Mesenchymal stem cell (in vitro differentiated cells and primary cell): Measurements from ENCODE around the gene GARIN5A.

Source experiments
- DNase-seq: peaks from one replicate; pipeline ENCODE4 v3.0.0-alpha.2; 2013
- H2AFZ ChIP-seq: one replicate; pipeline ENCODE4 v1.6.1; 2013; ENCODE audit warnings: low read depth, mild to moderate bottlenecking, control low read depth, inconsistent platforms, low read length, moderate library complexity
- H2AK5ac ChIP-seq: 2 replicates; pipeline ENCODE4 v1.6.1; 2013; ENCODE audit warnings: low read length, moderate library complexity, mild to moderate bottlenecking, inconsistent platforms; ENCODE audit not compliant: severe bottlenecking
- H2BK120ac ChIP-seq: one replicate; pipeline ENCODE4 v1.6.1; 2013; ENCODE audit warnings: low read depth, mild to moderate bottlenecking, inconsistent platforms, low read length, moderate library complexity
- H2BK12ac ChIP-seq, 2 experiments: one replicate each; pipeline ENCODE4 v1.6.1; 2013; ENCODE audit warnings: inconsistent platforms in 2 of 2, low read length in 2 of 2, mild to moderate bottlenecking in 2 of 2, moderate library complexity in 2 of 2, control low read depth in 1 of 2
- H2BK15ac ChIP-seq: one replicate; pipeline ENCODE4 v1.6.1; 2013; ENCODE audit warnings: mild to moderate bottlenecking, low read depth, inconsistent platforms; ENCODE audit not compliant: poor library complexity, severe bottlenecking
- H2BK5ac ChIP-seq: 2 replicates; pipeline ENCODE4 v1.6.1; 2013; ENCODE audit warnings: low read depth, mild to moderate bottlenecking, low read length, control low read depth, inconsistent platforms; ENCODE audit not compliant: poor library complexity, severe bottlenecking
- H3K14ac ChIP-seq, 2 experiments: one replicate each; pipeline ENCODE4 v1.6.1; 2013; ENCODE audit warnings: inconsistent platforms in 2 of 2, low read length in 2 of 2, control low read depth in 1 of 2, mild to moderate bottlenecking in 1 of 2, moderate library complexity in 1 of 2
- H3K18ac ChIP-seq, 2 experiments: one replicate each; pipeline ENCODE4 v1.6.1; 2013; ENCODE audit warnings: inconsistent platforms in 2 of 2, low read length in 2 of 2, control low read depth in 1 of 2, low read depth in 1 of 2, mild to moderate bottlenecking in 1 of 2
- H3K23ac ChIP-seq, 2 experiments: one replicate each; pipeline ENCODE4 v1.6.1; 2013; ENCODE audit warnings: inconsistent platforms in 2 of 2, low read length in 2 of 2, mild to moderate bottlenecking in 2 of 2, moderate library complexity in 2 of 2, control low read depth in 1 of 2
- H3K27ac ChIP-seq: 2 replicates; pipeline ENCODE4 v1.5.1; 2013; ENCODE audit warnings: mild to moderate bottlenecking, moderate library complexity, low read length, control low read depth, inconsistent platforms; ENCODE audit not compliant: poor library complexity, severe bottlenecking
- H3K27me3 ChIP-seq, 2 experiments: 2 replicates each; pipeline versions ENCODE4 v1.6.1 to v1.7.0; 2013; ENCODE audit warnings: low read length in 2 of 2, mild to moderate bottlenecking in 2 of 2, moderate library complexity in 2 of 2, control low read depth in 1 of 2, inconsistent platforms in 1 of 2; ENCODE audit not compliant: control insufficient read depth in 1 of 2, insufficient read depth in 1 of 2
- H3K36me3 ChIP-seq, 2 experiments: 2 replicates each; pipeline versions ENCODE4 v1.6.1 to v1.7.0; 2013; ENCODE audit warnings: low read length in 2 of 2, control low read depth in 1 of 2, inconsistent platforms in 1 of 2, low read depth in 1 of 2, mild to moderate bottlenecking in 1 of 2; ENCODE audit not compliant: insufficient read depth in 2 of 2, control insufficient read depth in 1 of 2
- H3K4ac ChIP-seq, 2 experiments: one replicate each; pipeline ENCODE4 v1.6.1; 2013; ENCODE audit warnings: inconsistent platforms in 2 of 2, low read length in 2 of 2, mild to moderate bottlenecking in 2 of 2, moderate library complexity in 2 of 2, control low read depth in 1 of 2, low read depth in 1 of 2
- H3K4me1 ChIP-seq: 2 replicates; pipeline ENCODE4 v1.6.1; 2013; ENCODE audit warnings: low read depth, low read length, control low read depth; ENCODE audit not compliant: control insufficient read depth, insufficient read depth
- H3K4me2 ChIP-seq: 2 replicates; pipeline ENCODE4 v1.6.1; 2013; ENCODE audit warnings: low read length, mild to moderate bottlenecking, inconsistent platforms; ENCODE audit not compliant: poor library complexity, severe bottlenecking
- H3K4me3 ChIP-seq, 2 experiments: 2 replicates each; pipeline versions ENCODE4 v1.5.1 to v1.7.0; 2013; ENCODE audit warnings: low read length in 2 of 2, mild to moderate bottlenecking in 2 of 2, control low read depth in 1 of 2, low read depth in 1 of 2; ENCODE audit not compliant: insufficient read depth in 1 of 2
- H3K79me1 ChIP-seq: replicated peaks from 2 replicates; pipeline ENCODE4 v1.6.1; 2013; ENCODE audit warnings: mild to moderate bottlenecking, control low read depth, low read length, inconsistent platforms; ENCODE audit not compliant: poor library complexity, severe bottlenecking
- H3K9ac ChIP-seq: 2 replicates; pipeline ENCODE4 v1.7.0; 2013; ENCODE audit warnings: mild to moderate bottlenecking, low read length, moderate library complexity
- H3K9me3 ChIP-seq: 2 replicates; pipeline ENCODE4 v1.7.0; 2013; ENCODE audit warnings: mild to moderate bottlenecking, low read length; ENCODE audit not compliant: control insufficient read depth
- H4K8ac ChIP-seq: one replicate; pipeline ENCODE4 v1.6.1; 2013; ENCODE audit warnings: inconsistent platforms, mild to moderate bottlenecking, low read length, moderate library complexity
- H4K91ac ChIP-seq: one replicate; pipeline ENCODE4 v1.6.1; 2013; ENCODE audit warnings: mild to moderate bottlenecking, low read length, inconsistent platforms
- WGBS: methylation state at CpG from one replicate; pipeline ENCODE4 v1.1.7; 2013; ENCODE audit warnings: mixed read lengths; 5-methylcytosine and 5-hydroxymethylcytosine counted together

GARIN5A gene

GRCh38 chr19:50488389-50489194, 11.9 kb upstream of the GARIN5A start:
- no peak overlapping the region for H4K91ac ChIP-seq
- no peak overlapping the region for H2BK120ac ChIP-seq
- H2BK15ac ChIP-seq = no peak overlapping the region
- no peak for DNase-seq
- peaks cover 2% of the 10 kb centered on the region for H3K4me1 ChIP-seq
- H3K23ac ChIP-seq = no peak overlapping the region
- no peak overlapping the region for H3K14ac ChIP-seq
- H2BK12ac ChIP-seq = no peak overlapping the region
- H2AFZ ChIP-seq = no peak overlapping the region
- WGBS = 78% methylated on average over 13 of the region's 13 CpGs
- no peak overlapping the region for H3K4me3 ChIP-seq
- H3K4me2 ChIP-seq = no peak overlapping the region
- H3K79me1 ChIP-seq = peaks cover 4% of the 10 kb centered on the region
- no peak overlapping the region for H3K4ac ChIP-seq
- peaks cover 17 to 57% of the 10 kb centered on the region in 2 experiments for H3K27me3 ChIP-seq
- H3K27ac ChIP-seq = no peak overlapping the region
- H3K9me3 ChIP-seq = peaks cover 7% of the 10 kb centered on the region
- H2BK5ac ChIP-seq = no peak overlapping the region
- H2AK5ac ChIP-seq = no peak overlapping the region
- H3K36me3 ChIP-seq = peaks cover 0 to 28% of the 10 kb centered on the region in 2 experiments
- H3K9ac ChIP-seq = no peak overlapping the region
- H3K18ac ChIP-seq = no peak overlapping the region
- H4K8ac ChIP-seq = no peak overlapping the region

GRCh38 chr19:50486823-50487515, 10.3 kb upstream of the GARIN5A start:
- no peak overlapping the region for H3K14ac ChIP-seq
- no peak overlapping the region for H3K4me2 ChIP-seq
- H3K27me3 ChIP-seq = peaks cover 14 to 41% of the 10 kb centered on the region in 2 experiments
- H3K36me3 ChIP-seq = peaks cover 5 to 44% of the 10 kb centered on the region in 2 experiments
- H2BK120ac ChIP-seq = no peak overlapping the region
- peaks cover 6% of the 10 kb centered on the region for H3K79me1 ChIP-seq
- H4K8ac ChIP-seq = no peak overlapping the region
- H2BK5ac ChIP-seq = no peak overlapping the region
- H3K4me3 ChIP-seq = no peak overlapping the region
- 77% methylated on average over 18 of the region's 18 CpGs for WGBS
- peak; percentile 23 for DNase-seq
- no peak overlapping the region for H3K9ac ChIP-seq
- H2BK15ac ChIP-seq = no peak overlapping the region
- H3K23ac ChIP-seq = no peak overlapping the region
- H3K27ac ChIP-seq = no peak overlapping the region
- H3K18ac ChIP-seq = no peak overlapping the region
- H3K4ac ChIP-seq = no peak overlapping the region
- no peak overlapping the region for H2AFZ ChIP-seq
- peak overlapping the region; percentile 10 for H4K91ac ChIP-seq
- no peak overlapping the region for H2BK12ac ChIP-seq
- H2AK5ac ChIP-seq = no peak overlapping the region
- peaks cover 2% of the 10 kb centered on the region for H3K4me1 ChIP-seq
- peaks cover 7% of the 10 kb centered on the region for H3K9me3 ChIP-seq

DNA sequence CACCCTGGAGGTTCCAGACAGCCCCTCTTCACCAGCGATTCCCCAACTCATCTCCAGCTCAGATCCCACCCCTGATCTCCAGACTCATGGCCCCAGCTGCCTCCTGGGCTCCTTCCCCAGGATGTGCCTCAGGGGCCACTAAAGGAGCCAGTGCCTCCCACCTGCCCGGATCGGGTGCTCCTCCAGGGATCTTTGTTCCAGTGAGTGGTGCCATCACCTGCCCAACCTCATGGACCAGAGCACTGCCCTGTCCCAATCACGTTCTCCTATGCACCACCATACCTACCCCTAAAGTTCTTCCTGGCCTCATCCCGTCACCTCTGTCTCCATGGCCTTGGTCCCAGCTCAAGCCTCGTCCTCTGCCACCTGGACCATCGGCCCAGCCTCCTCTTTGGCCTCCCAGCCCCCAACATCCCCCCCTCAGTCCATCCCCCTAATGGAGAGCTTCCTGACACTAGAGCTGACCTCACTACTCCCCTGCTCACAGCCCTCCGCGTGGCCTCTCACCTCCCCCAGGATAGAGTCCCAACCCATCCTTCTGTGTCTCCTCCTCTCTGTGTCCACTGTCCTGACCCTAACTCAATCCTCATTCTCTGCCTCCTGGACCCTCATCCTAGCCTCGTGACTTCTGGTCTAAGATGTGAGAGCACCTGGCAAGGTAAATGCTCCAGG, 8.8 kb upstream of the GARIN5A start:
- no peak overlapping the region for H4K91ac ChIP-seq
- H3K9ac ChIP-seq = no peak overlapping the region
- H4K8ac ChIP-seq = no peak overlapping the region
- H2BK120ac ChIP-seq = no peak overlapping the region
- H3K9me3 ChIP-seq = peaks cover 5% of the 10 kb centered on the region
- no peak overlapping the region for H3K4ac ChIP-seq
- no peak overlapping the region for H2BK12ac ChIP-seq
- peaks cover 22% of the 10 kb centered on the region for H3K79me1 ChIP-seq
- H3K4me2 ChIP-seq = no peak overlapping the region
- H2AFZ ChIP-seq = no peak overlapping the region
- peaks cover 4% of the 10 kb centered on the region for H3K4me1 ChIP-seq
- no peak overlapping the region for H3K23ac ChIP-seq
- no peak overlapping the region for H3K14ac ChIP-seq
- H3K27me3 ChIP-seq = peaks cover 5 to 26% of the 10 kb centered on the region in 2 experiments
- H3K18ac ChIP-seq = no peak overlapping the region
- H3K27ac ChIP-seq = no peak overlapping the region
- no peak for DNase-seq
- H2BK15ac ChIP-seq = no peak overlapping the region
- H2BK5ac ChIP-seq = no peak overlapping the region
- H3K4me3 ChIP-seq = no peak overlapping the region
- no peak overlapping the region for H2AK5ac ChIP-seq
- H3K36me3 ChIP-seq = peaks cover 13 to 54% of the 10 kb centered on the region in 2 experiments
- 92% methylated on average over 10 of the region's 10 CpGs for WGBS

DNA sequence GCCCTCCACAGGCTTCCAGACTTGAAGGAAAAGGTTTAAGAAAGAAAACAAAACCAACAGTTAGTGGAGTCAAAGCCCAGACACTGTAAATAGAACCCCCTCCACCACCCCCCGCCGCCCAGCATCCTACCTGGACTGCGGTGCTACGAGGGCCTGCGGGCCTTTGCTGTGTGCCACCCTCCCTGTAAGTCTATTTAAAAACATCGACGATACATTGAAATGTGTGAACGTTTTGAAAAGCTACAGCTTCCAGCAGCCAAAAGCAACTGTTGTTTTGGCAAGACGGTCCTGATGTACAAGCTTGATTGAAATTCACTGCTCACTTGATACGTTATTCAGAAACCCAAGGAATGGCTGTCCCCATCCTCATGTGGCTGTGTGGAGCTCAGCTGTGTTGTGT, 6.3 kb upstream of the GARIN5A start:
- no peak overlapping the region for H2AFZ ChIP-seq
- peaks cover 5 to 9% of the 10 kb centered on the region in 2 experiments for H3K27me3 ChIP-seq
- H3K18ac ChIP-seq = no peak overlapping the region
- H2BK120ac ChIP-seq = no peak overlapping the region
- 93% methylated on average over 10 of the region's 10 CpGs for WGBS
- H3K27ac ChIP-seq = no peak overlapping the region
- no peak for DNase-seq
- H2BK15ac ChIP-seq = no peak overlapping the region
- H3K4me3 ChIP-seq = no peak overlapping the region
- peaks cover 18 to 73% of the 10 kb centered on the region in 2 experiments for H3K36me3 ChIP-seq
- H2BK12ac ChIP-seq = no peak overlapping the region
- H2BK5ac ChIP-seq = no peak overlapping the region
- H3K9me3 ChIP-seq = peaks cover 5% of the 10 kb centered on the region
- H3K4me2 ChIP-seq = no peak overlapping the region
- peaks cover 44% of the 10 kb centered on the region for H3K79me1 ChIP-seq
- no peak overlapping the region for H4K8ac ChIP-seq
- no peak overlapping the region for H4K91ac ChIP-seq
- no peak overlapping the region for H3K4ac ChIP-seq
- peaks cover 5% of the 10 kb centered on the region for H3K4me1 ChIP-seq
- H2AK5ac ChIP-seq = no peak overlapping the region
- H3K9ac ChIP-seq = no peak overlapping the region
- H3K23ac ChIP-seq = no peak overlapping the region
- no peak overlapping the region for H3K14ac ChIP-seq
